CD14-positive monocyte (primary cell): ENCODE results near the gene BFSP1. TPM values are rescaled to one million over a fixed set of nuclear protein-coding genes. Genes with fewer than 3 reads are reported as not detected.

ENCODE experiments used
- DNase-seq, 3 donors: peaks; one replicate each; pipeline ENCODE4 v3.0.0-alpha.2; 2011 to 2022
- H2AFZ ChIP-seq: 2 replicates; pipeline ENCODE4 v1.6.0; 2012; ENCODE audit warnings: mild to moderate bottlenecking, low read depth, low read length, inconsistent platforms; ENCODE audit not compliant: insufficient read depth, poor library complexity, severe bottlenecking
- H3K27ac ChIP-seq, 2 donors: 1 replicate in 1 of 2; 2 replicates in 1 of 2; pipeline ENCODE4 v1.5.1; 2012 to 2013; ENCODE audit warnings: low read length in 2 of 2, control low read depth in 1 of 2, inconsistent platforms in 1 of 2, low read depth in 1 of 2, mild to moderate bottlenecking in 1 of 2
- H3K27me3 ChIP-seq, 2 donors: one replicate each; pipeline versions ENCODE4 v1.6.0 to v1.6.1; 2011 to 2013; ENCODE audit warnings: low read length in 2 of 2; ENCODE audit not compliant: control insufficient read depth in 2 of 2, insufficient read depth in 2 of 2
- H3K36me3 ChIP-seq, 2 donors: replicated peaks in 1 of 2; 1 replicate in 1 of 2; 2 replicates in 1 of 2; pipeline versions ENCODE4 v1.5.1 to v1.6.1; 2012 to 2013; ENCODE audit warnings: low read length in 2 of 2, control low read depth in 1 of 2, inconsistent platforms in 1 of 2, mild to moderate bottlenecking in 1 of 2; ENCODE audit not compliant: insufficient read depth in 2 of 2, control insufficient read depth in 1 of 2
- H3K4me1 ChIP-seq, 2 donors: 1 replicate in 1 of 2; 2 replicates in 1 of 2; pipeline versions ENCODE4 v1.5.1 to v1.6.1; 2012 to 2013; ENCODE audit warnings: low read length in 2 of 2, control low read depth in 1 of 2, inconsistent platforms in 1 of 2, mild to moderate bottlenecking in 1 of 2, moderate library complexity in 1 of 2; ENCODE audit not compliant: insufficient read depth in 2 of 2, control insufficient read depth in 1 of 2
- H3K4me2 ChIP-seq: replicated peaks from 2 replicates; pipeline ENCODE3; 2012; ENCODE audit warnings: low read length, moderate library complexity, mild to moderate bottlenecking; ENCODE audit not compliant: poor library complexity, severe bottlenecking; ENCODE audit errors: extremely low read depth
- H3K4me3 ChIP-seq, 3 experiments: fragments of 200-600 bp in 1 of 3; sonication (generic) in 1 of 3; replicated peaks in 1 of 3; 1 replicate in 2 of 3; 2 replicates in 1 of 3; pipeline ENCODE4 v1.5.1; 2011 to 2013; ENCODE audit warnings: low read length in 3 of 3, mild to moderate bottlenecking in 3 of 3, control low read depth in 2 of 3, low read depth in 2 of 3, inconsistent platforms in 1 of 3, moderate library complexity in 1 of 3
- H3K79me2 ChIP-seq: 2 replicates; pipeline ENCODE4 v1.6.0; 2012; ENCODE audit warnings: mild to moderate bottlenecking, control low read depth, inconsistent platforms, low read length, moderate library complexity; ENCODE audit not compliant: insufficient read depth
- H3K9ac ChIP-seq: 2 replicates; pipeline ENCODE4 v1.6.0; 2017; ENCODE audit warnings: low read length, mild to moderate bottlenecking; ENCODE audit not compliant: insufficient read depth, poor library complexity, severe bottlenecking
- H3K9me3 ChIP-seq, 2 donors: replicated peaks in 1 of 2; 1 replicate in 1 of 2; 2 replicates in 1 of 2; pipeline versions ENCODE4 v1.5.1 to v1.6.1; 2012 to 2013; ENCODE audit warnings: low read length in 2 of 2, control low read depth in 1 of 2; ENCODE audit not compliant: control insufficient read depth in 1 of 2, insufficient read depth in 1 of 2
- H4K20me1 ChIP-seq: 2 replicates; pipeline ENCODE4 v1.6.0; 2012; ENCODE audit warnings: mild to moderate bottlenecking, low read length, control low read depth, moderate library complexity; ENCODE audit not compliant: insufficient read depth
- H3K27ac Mint-ChIP-seq, 7 donors: one replicate each; pipeline ENCODE4 v1.8.0; 2020; ENCODE audit warnings: mild to moderate bottlenecking in 7 of 7, mixed read lengths in 7 of 7, moderate library complexity in 6 of 7, inconsistent platforms in 2 of 7
- H3K27me3 Mint-ChIP-seq, 3 donors: one replicate each; pipeline ENCODE4 v1.8.0; 2021 to 2022; ENCODE audit warnings: low read depth in 3 of 3, mild to moderate bottlenecking in 3 of 3, mixed read lengths in 3 of 3, moderate library complexity in 3 of 3, inconsistent platforms in 1 of 3
- H3K36me3 Mint-ChIP-seq, 2 donors: one replicate each; pipeline ENCODE4 v1.8.0; 2020; ENCODE audit warnings: mixed read lengths in 2 of 2, inconsistent platforms in 1 of 2, mild to moderate bottlenecking in 1 of 2
- H3K4me1 Mint-ChIP-seq: one replicate; pipeline ENCODE4 v1.8.0; 2020; ENCODE audit warnings: mild to moderate bottlenecking, mixed read lengths
- H3K4me3 Mint-ChIP-seq, 2 donors: one replicate each; pipeline ENCODE4 v1.8.0; 2020; ENCODE audit warnings: mild to moderate bottlenecking in 2 of 2, mixed read lengths in 2 of 2, moderate library complexity in 1 of 2
- H3K9me3 Mint-ChIP-seq, 7 donors: one replicate each; pipeline ENCODE4 v1.8.0; 2020 to 2022; ENCODE audit warnings: mixed read lengths in 7 of 7, mild to moderate bottlenecking in 6 of 7, moderate library complexity in 6 of 7, inconsistent platforms in 2 of 7
- WGBS: methylation state at CpG from one replicate; pipeline ENCODE4 v1.1.5; 2013; ENCODE audit warnings: missing lambda C conversion rate; ENCODE audit not compliant: insufficient coverage; 5-methylcytosine and 5-hydroxymethylcytosine counted together
- intact Hi-C, 2 donors: fragments of 100-400 bp; cut with micrococcal nuclease; formaldehyde crosslinking; loops; one replicate each; pipeline versions ENCODE4 v1.15.0 to v1.15.1; 2023
- polyA plus RNA-seq, 3 donors: library from polyadenylated mRNA; depleted of rRNA in 1 of 3; unstranded in 2 of 3; stranded (reverse) in 1 of 3; fragments of 300-500 nt in 2 of 3; fragments of >200 nt in 1 of 3; fragmentation: Illumina TruSeq in 2 of 3; gene quantifications; 1 replicate in 2 of 3; 2 replicates in 1 of 3; pipeline ENCODE4 v1.2.3, GENCODE V29; 2012 to 2021
- TF ChIP-seq, protein P1 (sequence below): fragments of 200-600 bp; IDR thresholded peaks from one replicate; pipeline ENCODE4 v1.8.0; 2022; ENCODE audit warnings: antibody characterized with exemption, mild to moderate bottlenecking

Gene BFSP1
- polyA plus RNA-seq, 3 donors: not detected

GRCh38 chr20:17501701-17502100 is 29.5 kb downstream of the BFSP1 start:
- intact Hi-C loops: loop anchor here in 1 of 2 donors (5.0 to 10.0 kb wide), 4 partner anchors 113 to 773 kb away; no protein-coding TSS in a partner anchor
- no peak overlapping the region for H3K4me3 Mint-ChIP-seq

DNA sequence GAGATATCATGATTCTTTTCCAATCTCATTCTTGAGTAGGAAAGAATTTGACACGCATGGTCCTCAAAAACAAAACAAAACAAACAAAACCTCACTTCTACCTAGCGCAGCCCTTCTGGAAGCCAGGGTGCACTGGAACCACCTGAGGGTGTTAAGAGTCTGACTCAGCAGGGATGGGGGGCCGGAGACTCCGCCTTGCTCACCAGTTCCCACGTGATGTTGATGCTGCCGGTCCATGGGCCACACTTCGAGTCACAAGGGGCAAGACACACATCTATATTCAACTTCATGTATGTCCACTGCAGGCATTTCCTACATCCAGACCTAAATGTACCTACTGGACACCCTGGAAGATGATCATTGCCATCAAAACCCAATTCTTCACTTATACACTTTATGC is 30.4 kb downstream of the BFSP1 start:
- WGBS: 92% methylated on average over 5 of the region's 7 CpGs
- H3K27ac Mint-ChIP-seq: no peak overlapping the region
- Histone ChIP-seq H3K4me3 (no peak overlapping the region), H3K27me3 (no peaks in the 10 kb centered on the region), H3K4me1 (peaks cover 13 to 17% of the 10 kb centered on the region in 2 donors), H2AFZ (no peak overlapping the region), H3K4me2 (no peak overlapping the region), H3K27ac (no peak overlapping the region), H3K9ac (no peak overlapping the region), H3K79me2 (no peaks in the 10 kb centered on the region), H4K20me1 (no peaks in the 10 kb centered on the region), H3K9me3 (no peaks in the 10 kb centered on the region), H3K36me3 (no peaks in the 10 kb centered on the region)
- H3K36me3 Mint-ChIP-seq: no peaks in the 10 kb centered on the region
- no peak overlapping the region for H3K4me3 Mint-ChIP-seq
- H3K27me3 Mint-ChIP-seq: peaks cover 2 to 11% (median 6%) of the 10 kb centered on the region in 3 donors
- peaks cover 0 to 2% (median 0%) of the 10 kb centered on the region in 7 donors for H3K9me3 Mint-ChIP-seq
- DNase-seq: no peak
- peaks cover 14% of the 10 kb centered on the region for H3K4me1 Mint-ChIP-seq
- TF ChIP-seq, protein P1, sequence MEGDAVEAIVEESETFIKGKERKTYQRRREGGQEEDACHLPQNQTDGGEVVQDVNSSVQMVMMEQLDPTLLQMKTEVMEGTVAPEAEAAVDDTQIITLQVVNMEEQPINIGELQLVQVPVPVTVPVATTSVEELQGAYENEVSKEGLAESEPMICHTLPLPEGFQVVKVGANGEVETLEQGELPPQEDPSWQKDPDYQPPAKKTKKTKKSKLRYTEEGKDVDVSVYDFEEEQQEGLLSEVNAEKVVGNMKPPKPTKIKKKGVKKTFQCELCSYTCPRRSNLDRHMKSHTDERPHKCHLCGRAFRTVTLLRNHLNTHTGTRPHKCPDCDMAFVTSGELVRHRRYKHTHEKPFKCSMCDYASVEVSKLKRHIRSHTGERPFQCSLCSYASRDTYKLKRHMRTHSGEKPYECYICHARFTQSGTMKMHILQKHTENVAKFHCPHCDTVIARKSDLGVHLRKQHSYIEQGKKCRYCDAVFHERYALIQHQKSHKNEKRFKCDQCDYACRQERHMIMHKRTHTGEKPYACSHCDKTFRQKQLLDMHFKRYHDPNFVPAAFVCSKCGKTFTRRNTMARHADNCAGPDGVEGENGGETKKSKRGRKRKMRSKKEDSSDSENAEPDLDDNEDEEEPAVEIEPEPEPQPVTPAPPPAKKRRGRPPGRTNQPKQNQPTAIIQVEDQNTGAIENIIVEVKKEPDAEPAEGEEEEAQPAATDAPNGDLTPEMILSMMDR: no peak
- intact Hi-C loops: loop anchor here in 1 of 2 donors (5.0 to 10.0 kb wide), 4 partner anchors 114 to 774 kb away; no protein-coding TSS in a partner anchor

More at GRCh38 chr20:17501701-17502100, 29.5 kb downstream of the BFSP1 start:
- WGBS: 95% methylated on average over 8 of the region's 9 CpGs
- no peaks in the 10 kb centered on the region for H3K36me3 ChIP-seq
- H3K9me3 ChIP-seq: no peaks in the 10 kb centered on the region
- no peak overlapping the region for H3K4me2 ChIP-seq
- no peak overlapping the region for H3K4me3 ChIP-seq
- Mint-ChIP-seq H3K36me3 (no peaks in the 10 kb centered on the region), H3K4me1 (peaks cover 17% of the 10 kb centered on the region), H3K9me3 (peaks cover 0 to 2% (median 0%) of the 10 kb centered on the region in 7 donors), H3K27ac (no peak overlapping the region), H3K27me3 (peaks cover 2 to 9% (median 9%) of the 10 kb centered on the region in 3 donors)
- H3K27me3 ChIP-seq: no peaks in the 10 kb centered on the region
- TF ChIP-seq, protein P1: no peak
- no peak overlapping the region for H3K27ac ChIP-seq
- no peaks in the 10 kb centered on the region for H3K79me2 ChIP-seq
- H2AFZ ChIP-seq: no peak overlapping the region
- no peak for DNase-seq
- no peak overlapping the region for H3K9ac ChIP-seq
- H3K4me1 ChIP-seq: peaks cover 15 to 20% of the 10 kb centered on the region in 2 donors
- no peaks in the 10 kb centered on the region for H4K20me1 ChIP-seq
